Epithelial cell of esophagus (primary cell): ENCODE results near the gene AWAT2.

Experiments used
- DNase-seq: peaks from one replicate; pipeline ENCODE4 v3.0.0; 2010; ENCODE audit warnings: low read depth
- H3K4me3 ChIP-seq: 2 replicates; pipeline ENCODE4 v1.5.1; 2011; ENCODE audit warnings: mild to moderate bottlenecking, low read length, control low read depth
- TF ChIP-seq, protein P1 (sequence below): IDR thresholded peaks from 2 replicates; pipeline ENCODE4 v1.5.1; 2011; ENCODE audit warnings: low read depth, mild to moderate bottlenecking, low read length, control low read depth, inconsistent platforms; ENCODE audit not compliant: insufficient read depth; ENCODE audit errors: missing control alignments

Gene AWAT2

DNA sequence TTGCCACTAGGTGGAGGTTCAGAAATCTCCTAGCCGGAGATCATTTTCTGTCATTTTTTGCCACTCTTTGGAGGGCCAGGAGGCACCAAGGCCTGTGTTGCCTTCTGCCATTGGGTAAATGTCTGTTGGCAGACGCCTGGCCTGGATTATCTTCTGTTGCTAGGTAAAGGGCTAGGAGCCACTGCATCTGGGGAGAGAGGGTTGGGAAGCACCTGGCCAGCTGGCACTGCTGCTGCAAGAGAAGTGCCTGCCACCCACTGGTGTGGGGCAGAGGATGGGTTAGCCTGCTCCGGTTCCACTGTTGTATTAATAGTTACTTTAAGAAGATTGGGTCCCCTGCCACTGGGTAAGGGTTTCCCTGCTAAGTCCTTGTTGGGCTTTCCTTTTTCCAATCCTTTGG, 58.1 kb downstream of the AWAT2 start:
- DNase-seq: no peak
- TF ChIP-seq, protein P1, sequence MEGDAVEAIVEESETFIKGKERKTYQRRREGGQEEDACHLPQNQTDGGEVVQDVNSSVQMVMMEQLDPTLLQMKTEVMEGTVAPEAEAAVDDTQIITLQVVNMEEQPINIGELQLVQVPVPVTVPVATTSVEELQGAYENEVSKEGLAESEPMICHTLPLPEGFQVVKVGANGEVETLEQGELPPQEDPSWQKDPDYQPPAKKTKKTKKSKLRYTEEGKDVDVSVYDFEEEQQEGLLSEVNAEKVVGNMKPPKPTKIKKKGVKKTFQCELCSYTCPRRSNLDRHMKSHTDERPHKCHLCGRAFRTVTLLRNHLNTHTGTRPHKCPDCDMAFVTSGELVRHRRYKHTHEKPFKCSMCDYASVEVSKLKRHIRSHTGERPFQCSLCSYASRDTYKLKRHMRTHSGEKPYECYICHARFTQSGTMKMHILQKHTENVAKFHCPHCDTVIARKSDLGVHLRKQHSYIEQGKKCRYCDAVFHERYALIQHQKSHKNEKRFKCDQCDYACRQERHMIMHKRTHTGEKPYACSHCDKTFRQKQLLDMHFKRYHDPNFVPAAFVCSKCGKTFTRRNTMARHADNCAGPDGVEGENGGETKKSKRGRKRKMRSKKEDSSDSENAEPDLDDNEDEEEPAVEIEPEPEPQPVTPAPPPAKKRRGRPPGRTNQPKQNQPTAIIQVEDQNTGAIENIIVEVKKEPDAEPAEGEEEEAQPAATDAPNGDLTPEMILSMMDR: no peak
- H3K4me3 ChIP-seq: no peak overlapping the region
